ENCODE measurements around the gene EIF3L. TPM values are rescaled to one million over a fixed set of nuclear protein-coding genes. Genes with fewer than 3 reads are reported as not detected.

EIF3L gene
- total RNA-seq, 1 experiment from 2014 or later = 652 TPM

DNA sequence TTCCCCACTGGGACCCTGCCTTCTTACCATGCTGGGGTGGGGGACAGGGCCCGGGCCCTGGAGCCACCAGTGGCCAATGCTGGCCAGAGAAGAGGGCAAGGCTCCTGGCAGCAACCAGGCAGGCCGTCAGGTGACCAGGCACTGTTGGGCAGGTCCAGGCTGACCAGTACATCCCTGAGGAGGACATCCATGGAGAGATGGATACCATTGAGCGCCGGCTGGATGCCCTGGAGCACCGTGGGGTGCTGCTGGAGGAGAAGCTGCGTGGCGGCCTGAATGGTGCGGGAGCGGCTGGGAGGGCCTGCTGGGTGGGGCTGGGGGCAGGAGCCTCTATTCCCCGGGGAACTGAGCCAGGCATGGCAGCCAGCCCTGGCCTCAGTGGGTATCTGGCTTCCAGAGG, 83.2 kb downstream of the EIF3L start:
- H3K36me3 ChIP-seq (replicated peaks; ENCODE audit: control insufficient read depth, insufficient read depth, low read length) = peaks cover 15% of the 10 kb centered on the region
- DNase-seq = no peak
- H3K4me3 ChIP-seq (ENCODE audit: insufficient read depth, low read depth, low read length) = no peak overlapping the region
- H3K27me3 ChIP-seq (ENCODE audit: control insufficient read depth, insufficient read depth, low read length) = no peaks in the 10 kb centered on the region

GRCh38 chr22:37932821-37933578, 83.8 kb downstream of the EIF3L start:
- Histone ChIP-seq H3K27me3 (ENCODE audit: control insufficient read depth, insufficient read depth, low read length) (no peaks in the 10 kb centered on the region), H3K36me3 (replicated peaks; ENCODE audit: control insufficient read depth, insufficient read depth, low read length) (peaks cover 13% of the 10 kb centered on the region), H3K4me3 (ENCODE audit: insufficient read depth, low read depth, low read length) (no peak overlapping the region)
- no peak for DNase-seq

DNA sequence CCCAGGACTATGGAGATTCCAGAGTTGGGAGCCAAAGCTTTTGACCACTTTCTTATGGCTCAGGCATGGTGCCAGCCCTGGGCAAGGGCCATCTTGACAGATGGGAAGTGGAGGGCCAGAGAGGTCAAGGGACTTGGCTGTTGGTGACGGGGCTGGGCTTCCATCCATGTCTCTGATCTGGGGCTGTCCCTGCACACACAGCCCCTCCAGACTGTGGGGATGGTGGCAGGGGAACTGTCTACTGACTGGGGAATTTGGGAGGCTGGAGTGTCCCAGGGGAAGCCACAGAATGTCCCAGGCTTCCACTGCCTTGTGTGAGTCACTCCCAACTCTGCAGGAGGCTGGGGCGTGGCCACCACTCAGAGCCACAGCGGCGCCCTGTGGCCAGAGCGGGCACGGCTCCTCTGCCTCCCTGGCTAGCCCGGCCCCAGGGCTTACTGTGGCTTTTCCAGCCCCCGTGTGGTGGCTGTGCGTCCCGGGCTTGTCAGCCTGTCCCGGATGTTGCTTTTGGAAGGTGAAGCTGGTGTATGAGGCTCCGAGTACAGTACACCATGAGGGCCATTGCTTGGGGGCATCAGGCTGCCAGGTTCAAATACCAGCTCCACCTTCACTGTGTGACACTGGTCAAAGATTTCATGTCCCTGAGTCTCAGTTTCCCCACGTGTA, 84.6 kb downstream of the EIF3L start:
- H3K36me3 ChIP-seq (replicated peaks; ENCODE audit: control insufficient read depth, insufficient read depth, low read length) = peaks cover 10% of the 10 kb centered on the region
- peak; percentile 98 for DNase-seq
- H3K4me3 ChIP-seq (ENCODE audit: insufficient read depth, low read depth, low read length) = no peak overlapping the region
- H3K27me3 ChIP-seq (ENCODE audit: control insufficient read depth, insufficient read depth, low read length) = no peaks in the 10 kb centered on the region

Other genes with a start within 250 kb of the EIF3L start
- gene GGA1, start 240.6 kb upstream of the EIF3L start, total RNA-seq (2014; rRNA removed; shearing (Covaris generic)) = 67.9 and 98.6 TPM in 2 replicates
- gene SH3BP1, start 209.8 kb upstream of the EIF3L start, total RNA-seq (2014; rRNA removed; shearing (Covaris generic)) = 30.0 and 35.2 TPM in 2 replicates
- 54.1 and 60.9 TPM in 2 replicates for gene PDXP, start 190.7 kb upstream of the EIF3L start, total RNA-seq (2014; rRNA removed; shearing (Covaris generic))
- 183 and 206 TPM in 2 replicates for gene LGALS1, start 173.8 kb upstream of the EIF3L start, total RNA-seq (2014; rRNA removed; shearing (Covaris generic))
- gene NOL12, start 163.1 kb upstream of the EIF3L start, total RNA-seq (2014; rRNA removed; shearing (Covaris generic)) = 20.5 and 23.6 TPM in 2 replicates
- 66.9 and 67.1 TPM in 2 replicates for gene TRIOBP, start 152.4 kb upstream of the EIF3L start, total RNA-seq (2014; rRNA removed; shearing (Covaris generic))
- 35.1 and 45.0 TPM in 2 replicates for gene GCAT, start 41.5 kb upstream of the EIF3L start, total RNA-seq (2014; rRNA removed; shearing (Covaris generic))
- gene GALR3, start 26.0 kb upstream of the EIF3L start, total RNA-seq (2014; rRNA removed; shearing (Covaris generic)) = not detected in 2 replicates
- 16.9 and 25.2 TPM in 2 replicates for gene ANKRD54, start 5.1 kb upstream of the EIF3L start, total RNA-seq (2014; rRNA removed; shearing (Covaris generic))
- gene MICALL1, start 56.9 kb downstream of the EIF3L start, total RNA-seq (2014; rRNA removed; shearing (Covaris generic)) = 28.2 and 29.8 TPM in 2 replicates
- 0.26 and 0.28 TPM in 2 replicates for gene C22orf23, start 104.2 kb downstream of the EIF3L start, total RNA-seq (2014; rRNA removed; shearing (Covaris generic))
- 47.7 and 80.8 TPM in 2 replicates for gene POLR2F, start 104.3 kb downstream of the EIF3L start, total RNA-seq (2014; rRNA removed; shearing (Covaris generic))
- 3.5 and 3.7 TPM in 2 replicates for gene SOX10, start 135.1 kb downstream of the EIF3L start, total RNA-seq (2014; rRNA removed; shearing (Covaris generic))
- 19.4 and 20.3 TPM in 2 replicates for gene PICK1, start 208.0 kb downstream of the EIF3L start, total RNA-seq (2014; rRNA removed; shearing (Covaris generic))
- not detected in 2 replicates for gene SLC16A8, start 234.8 kb downstream of the EIF3L start, total RNA-seq (2014; rRNA removed; shearing (Covaris generic))